Calu3 (cell line): ENCODE results near the gene PLCL2. TPM values are rescaled to one million over a fixed set of nuclear protein-coding genes. Genes with fewer than 3 reads are reported as not detected.

ENCODE experiments used
- BruUV-seq: library from RNA; stranded (reverse); fragments of 400-500 nt; replicated peaks from 2 replicates; lab custom pipeline; 2021; lab: Mats Ljungman, UMichigan
- CTCF ChIA-PET: fragments of 300-600 bp; sonication (Branson Sonifier 250); formaldehyde crosslinking; loops from one replicate; lab custom pipeline; 2022; ENCODE audit warnings: antibody characterized with exemption; lab: Charles Lee
- DNase-seq: peaks from one replicate; pipeline ENCODE4 v3.0.0; 2022
- H3K27ac Mint-ChIP-seq: one replicate; pipeline ENCODE4 v1.8.0; 2022; ENCODE audit warnings: mixed read lengths; ENCODE audit not compliant: unreplicated experiment
- H3K27me3 Mint-ChIP-seq: one replicate; pipeline ENCODE4 v1.8.0; 2022; ENCODE audit warnings: mixed read lengths; ENCODE audit not compliant: unreplicated experiment
- H3K36me3 Mint-ChIP-seq: one replicate; pipeline ENCODE4 v1.8.0; 2022; ENCODE audit warnings: mild to moderate bottlenecking, moderate library complexity, mixed read lengths; ENCODE audit not compliant: insufficient read depth, unreplicated experiment
- H3K4me1 Mint-ChIP-seq: one replicate; pipeline ENCODE4 v1.8.0; 2022; ENCODE audit warnings: mild to moderate bottlenecking, low read depth, mixed read lengths; ENCODE audit not compliant: unreplicated experiment
- H3K4me3 Mint-ChIP-seq: one replicate; pipeline ENCODE4 v1.8.0; 2022; ENCODE audit warnings: mild to moderate bottlenecking, low read depth, moderate library complexity, mixed read lengths; ENCODE audit not compliant: unreplicated experiment
- H3K9me3 Mint-ChIP-seq: one replicate; pipeline ENCODE4 v1.8.0; 2022; ENCODE audit warnings: low read depth, mixed read lengths; ENCODE audit not compliant: unreplicated experiment
- intact Hi-C: fragments of 100-400 bp; cut with micrococcal nuclease; formaldehyde crosslinking; loops from one replicate; pipeline ENCODE4 v1.10.0; 2022; ENCODE audit not compliant: unreplicated experiment
- total RNA-seq: library from RNA; stranded (reverse); gene quantifications from 2 replicates; pipeline ENCODE4 v1.2.3, GENCODE V29; 2022
- TF ChIP-seq, protein P1 (sequence below): fragments of 200-600 bp; IDR thresholded peaks from one replicate; pipeline ENCODE4 v1.8.0; 2022; ENCODE audit warnings: antibody characterized with exemption; ENCODE audit not compliant: unreplicated experiment

The PLCL2 gene
- total RNA-seq, 1 experiment from 2014 or later, result 5.8 TPM

DNA sequence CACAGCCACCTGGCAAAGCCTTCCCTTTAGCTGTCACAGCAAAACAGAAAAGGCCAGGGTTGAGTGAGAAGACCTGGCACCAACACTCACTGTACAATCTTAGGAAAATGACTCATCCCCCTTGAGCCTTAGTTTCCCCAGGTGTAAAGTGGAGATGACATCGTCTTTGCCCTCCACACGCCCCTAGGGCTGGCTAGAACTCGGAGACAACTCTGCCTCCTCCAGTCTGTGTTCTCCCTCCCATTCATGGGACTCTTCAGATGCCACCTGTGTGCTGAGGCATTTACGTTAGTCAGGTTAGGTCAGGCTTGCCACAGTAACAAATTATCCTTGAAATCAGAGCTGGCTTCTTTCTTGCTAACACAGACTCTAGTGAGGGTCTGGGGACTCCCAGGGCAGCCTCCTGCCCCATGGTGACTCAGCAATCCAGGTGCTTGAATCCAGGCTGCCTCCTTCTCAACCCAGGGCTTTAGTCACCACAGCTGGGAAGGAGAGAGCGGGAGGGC lies 252.6 kb downstream of the PLCL2 start:
- intact Hi-C loops, result no loop called here
- CTCF ChIA-PET, result no interaction called here
- Mint-ChIP-seq H3K27ac (no peak overlapping the region), H3K36me3 (no peaks in the 10 kb centered on the region), H3K9me3 (peaks cover 3% of the 10 kb centered on the region), H3K4me1 (no peaks in the 10 kb centered on the region), H3K4me3 (no peak overlapping the region), H3K27me3 (peaks cover 13% of the 10 kb centered on the region)
- no TSS peak for BruUV-seq
- no peak for DNase-seq
- TF ChIP-seq, protein P1, sequence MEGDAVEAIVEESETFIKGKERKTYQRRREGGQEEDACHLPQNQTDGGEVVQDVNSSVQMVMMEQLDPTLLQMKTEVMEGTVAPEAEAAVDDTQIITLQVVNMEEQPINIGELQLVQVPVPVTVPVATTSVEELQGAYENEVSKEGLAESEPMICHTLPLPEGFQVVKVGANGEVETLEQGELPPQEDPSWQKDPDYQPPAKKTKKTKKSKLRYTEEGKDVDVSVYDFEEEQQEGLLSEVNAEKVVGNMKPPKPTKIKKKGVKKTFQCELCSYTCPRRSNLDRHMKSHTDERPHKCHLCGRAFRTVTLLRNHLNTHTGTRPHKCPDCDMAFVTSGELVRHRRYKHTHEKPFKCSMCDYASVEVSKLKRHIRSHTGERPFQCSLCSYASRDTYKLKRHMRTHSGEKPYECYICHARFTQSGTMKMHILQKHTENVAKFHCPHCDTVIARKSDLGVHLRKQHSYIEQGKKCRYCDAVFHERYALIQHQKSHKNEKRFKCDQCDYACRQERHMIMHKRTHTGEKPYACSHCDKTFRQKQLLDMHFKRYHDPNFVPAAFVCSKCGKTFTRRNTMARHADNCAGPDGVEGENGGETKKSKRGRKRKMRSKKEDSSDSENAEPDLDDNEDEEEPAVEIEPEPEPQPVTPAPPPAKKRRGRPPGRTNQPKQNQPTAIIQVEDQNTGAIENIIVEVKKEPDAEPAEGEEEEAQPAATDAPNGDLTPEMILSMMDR, result no peak

DNA sequence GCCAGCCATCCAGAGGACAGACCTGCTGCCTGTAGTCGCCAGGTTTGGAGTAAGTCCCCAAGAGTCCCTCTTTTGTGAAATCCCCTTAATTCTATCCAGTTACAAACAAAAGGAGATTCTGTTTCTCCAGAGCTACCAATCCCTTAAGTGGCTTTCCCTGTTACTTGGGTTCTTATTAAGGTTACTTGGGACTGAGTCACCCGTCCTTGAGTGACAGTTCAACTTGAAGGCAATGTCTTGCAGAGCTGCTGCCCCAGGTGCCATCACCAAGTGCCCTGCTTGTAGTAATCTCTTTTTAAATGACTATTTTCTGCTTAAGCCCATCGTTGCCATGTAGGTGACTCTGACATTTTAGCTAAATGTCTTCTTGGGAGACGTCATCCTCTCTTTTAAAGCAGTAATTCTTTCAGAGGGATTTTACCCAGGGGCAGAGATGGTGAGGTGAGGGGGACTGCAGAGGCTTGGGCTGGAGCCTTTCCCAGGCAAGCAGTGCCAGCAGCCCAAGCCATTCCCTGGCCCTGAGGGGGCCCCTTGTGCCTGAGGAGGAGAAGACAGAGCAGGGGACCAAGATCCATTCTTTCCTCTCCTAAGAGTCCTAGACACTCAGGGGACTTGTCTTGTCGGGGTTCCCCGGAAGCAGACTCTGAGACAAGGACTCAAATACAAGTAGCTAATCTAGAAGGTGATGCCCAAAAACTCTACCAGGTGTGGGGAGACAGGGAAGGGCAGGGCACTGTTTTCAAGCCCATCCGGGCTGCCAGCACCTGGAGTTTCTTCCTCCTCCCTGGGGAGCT lies 253.7 kb downstream of the PLCL2 start:
- Mint-ChIP-seq H3K27ac (no peak overlapping the region), H3K27me3 (peaks cover 13% of the 10 kb centered on the region), H3K9me3 (peaks cover 3% of the 10 kb centered on the region), H3K4me1 (no peaks in the 10 kb centered on the region), H3K4me3 (no peak overlapping the region), H3K36me3 (no peaks in the 10 kb centered on the region)
- CTCF ChIA-PET, result no interaction called here
- BruUV-seq, result no TSS peak
- DNase-seq, result no peak
- intact Hi-C loops, result no loop called here
- TF ChIP-seq, protein P1, result no peak
